K562 (cell line): Measurements from ENCODE around the gene GHITM. TPM values are rescaled to one million over a fixed set of nuclear protein-coding genes. Genes with fewer than 3 reads are reported as not detected.

Experiments
- ATAC-seq: fragments of 200-7000 bp; cut with Tn5 transposase; 3 replicates; pipeline ENCODE4 v1.9.1; 2020; ENCODE audit warnings: moderate library complexity
- BruUV-seq: library from RNA; stranded (reverse); fragments of 400-500 nt; replicated peaks from 2 replicates; lab custom pipeline; 2021; lab: Mats Ljungman, UMichigan
- CTCF ChIA-PET: fragments of 300-600 bp; formaldehyde crosslinking; extraction: SDS; loops from one replicate; lab custom pipeline; 2021; ENCODE audit warnings: low intra/inter-chr PET ratio; lab: Yijun Ruan, JAX
- POLR2A ChIA-PET: fragments of 300-600, 350-650 bp; sonication (Branson Sonifier 250); formaldehyde crosslinking; extraction: SDS; loops from one replicate; lab custom pipeline; 2021; ENCODE audit warnings: antibody characterized with exemption, inconsistent platforms; lab: Yijun Ruan, JAX
- DNase-seq, 4 experiments: peaks; one replicate each; pipeline versions ENCODE4 v3.0.0 to v3.0.0-alpha.2; 2011 to 2018; ENCODE audit warnings: low spot score in 3 of 4, mixed read lengths in 3 of 4; ENCODE audit errors: extremely low read depth in 1 of 4
- FAIRE-seq: peaks from 2 replicates; lab custom pipeline; 2011; peaks lifted over from hg19 to GRCh38; lab: Jason Lieb, UNC
- H2AFZ ChIP-seq: 2 replicates; pipeline ENCODE4 v1.6.0; 2011; ENCODE audit warnings: low read depth, low read length, control low read depth, inconsistent platforms
- H3K27ac ChIP-seq: fragments of 200-600 bp; 3 replicates; pipeline ENCODE4 v1.8.0; 2011; ENCODE audit warnings: low read depth, mild to moderate bottlenecking, control low read depth, inconsistent platforms, low read length, moderate library complexity, mixed read lengths; ENCODE audit errors: extremely low read depth
- H3K27me3 ChIP-seq, 2 experiments: fragments of 300-600 bp in 1 of 2; 2 replicates in 1 of 2; 3 replicates in 1 of 2; pipeline versions ENCODE4 v1.6.0 to v1.8.0; 2011; ENCODE audit warnings: inconsistent platforms in 2 of 2, low read length in 2 of 2, mild to moderate bottlenecking in 1 of 2, mixed read lengths in 1 of 2, moderate library complexity in 1 of 2; ENCODE audit not compliant: control insufficient read depth in 2 of 2, insufficient read depth in 2 of 2
- H3K36me3 ChIP-seq: fragments of 300-600 bp; 3 replicates; pipeline ENCODE4 v1.8.0; 2011; ENCODE audit warnings: mild to moderate bottlenecking, low read length, inconsistent platforms; ENCODE audit not compliant: control insufficient read depth, insufficient read depth
- H3K4me1 ChIP-seq, 2 experiments: fragments of 200-600 bp in 1 of 2; replicated peaks in 1 of 2; 2 replicates in 1 of 2; 3 replicates in 1 of 2; pipeline versions ENCODE4 v1.5.1 to v1.8.0; 2011; ENCODE audit warnings: inconsistent platforms in 2 of 2, low read length in 2 of 2, mild to moderate bottlenecking in 1 of 2, mixed read lengths in 1 of 2, moderate library complexity in 1 of 2; ENCODE audit not compliant: control insufficient read depth in 2 of 2, insufficient read depth in 2 of 2
- H3K4me2 ChIP-seq: 2 replicates; pipeline ENCODE4 v1.6.1; 2011; ENCODE audit warnings: low read length, control low read depth, inconsistent platforms, mixed read lengths; ENCODE audit not compliant: insufficient read depth
- H3K4me3 ChIP-seq: fragments of 200-600 bp; sonication (generic), shearing (Covaris generic); 2 replicates; pipeline ENCODE4 v1.5.1; 2016; ENCODE audit warnings: control low read depth, inconsistent platforms
- H3K79me2 ChIP-seq: fragments of 200-600 bp; 3 replicates; pipeline ENCODE4 v1.8.0; 2011; ENCODE audit warnings: low read length, inconsistent platforms; ENCODE audit not compliant: control insufficient read depth, insufficient read depth
- H3K9ac ChIP-seq, 2 experiments: 2 replicates each; pipeline versions ENCODE4 v1.6.0 to v1.6.1; 2011; ENCODE audit warnings: low read depth in 2 of 2, low read length in 2 of 2, control low read depth in 1 of 2, inconsistent platforms in 1 of 2, mild to moderate bottlenecking in 1 of 2, mixed read lengths in 1 of 2; ENCODE audit not compliant: insufficient read depth in 1 of 2
- H3K9me1 ChIP-seq: one replicate; pipeline ENCODE4 v1.6.0; 2011; ENCODE audit warnings: inconsistent platforms, mild to moderate bottlenecking, low read length, moderate library complexity; ENCODE audit not compliant: control insufficient read depth, insufficient read depth
- H3K9me3 ChIP-seq: replicated peaks from 2 replicates; pipeline ENCODE4 v1.5.1; 2011; ENCODE audit warnings: low read depth, low read length, inconsistent platforms; ENCODE audit not compliant: control insufficient read depth, insufficient read depth
- H4K20me1 ChIP-seq: replicated peaks from 2 replicates; pipeline ENCODE4 v1.6.1; 2011; ENCODE audit warnings: low read length, inconsistent platforms, mixed read lengths; ENCODE audit not compliant: control insufficient read depth, insufficient read depth
- KLF10 ChIP-seq: fragments of 250-450 bp; sonication (Bioruptor Pico); IDR thresholded peaks from 2 replicates; pipeline ENCODE4 v1.6.1; 2021; ENCODE audit warnings: matching md5 sums
- MAFK ChIP-seq: IDR thresholded peaks from 2 replicates; pipeline ENCODE4 v1.6.1; 2011; ENCODE audit warnings: low read length, improper control_type of control experiment
- OTX1 ChIP-seq: fragments of 450-650 bp; formaldehyde crosslinking; IDR thresholded peaks from 2 replicates; pipeline ENCODE4 v1.4.0; 2022; ENCODE audit warnings: mild to moderate bottlenecking
- POLR2AphosphoS2 ChIP-seq: IDR thresholded peaks from 2 replicates; pipeline ENCODE4 v1.6.1; 2012; ENCODE audit warnings: low read length, improper control_type of control experiment
- POLR2H ChIP-seq: IDR thresholded peaks from 2 replicates; pipeline ENCODE4 v1.6.1; 2016; ENCODE audit warnings: missing genetic modification characterization, low read depth, mild to moderate bottlenecking, control low read depth, missing compliant biosample characterization, moderate library complexity
- RBM22 ChIP-seq: fragments of 200-400 bp; formaldehyde crosslinking; IDR thresholded peaks from 2 replicates; pipeline ENCODE4 v1.6.1; 2018; ENCODE audit warnings: low read length, low read depth; ENCODE audit not compliant: poor library complexity, severe bottlenecking
- RHOXF2B ChIP-seq: fragments of 250-450 bp; sonication (Bioruptor Pico); conservative IDR thresholded peaks from 2 replicates; pipeline ENCODE4 v1.5.1; 2021
- TCF7 ChIP-seq: sonication (generic); IDR thresholded peaks from 2 replicates; pipeline ENCODE4 v1.6.1; 2016; ENCODE audit warnings: antibody characterized with exemption, borderline replicate concordance
- WGBS: fragments of 100-300 bp; shearing (Covaris generic); methylation state at CpG from one replicate; pipeline ENCODE4 v1.1.6; 2016; ENCODE audit warnings: low coverage, mixed read lengths; ENCODE audit not compliant: insufficient coverage; ENCODE audit errors: missing lambda C conversion rate; 5-methylcytosine and 5-hydroxymethylcytosine counted together
- in situ Hi-C: fragments of 300-500 bp; cut with MboI; formaldehyde crosslinking; loops from 4 replicates; pipeline ENCODE4 v1.15.0; 2018; ENCODE audit warnings: inconsistent platforms, mixed read lengths
- intact Hi-C: fragments of 100-400 bp; cut with micrococcal nuclease; formaldehyde crosslinking; loops from 2 replicates; pipeline ENCODE4 v1.14.2; 2022
- polyA plus RNA-seq, 8 experiments: library from polyadenylated mRNA; depleted of rRNA in 4 of 8; stranded (reverse) in 5 of 8; unstranded in 3 of 8; fragments of >200 nt; fragmentation: Nextera tagmentation in 2 of 8; fragmentation: Illumina TruSeq in 1 of 8; extraction: Ambion mirVana in 2 of 8; extraction: Trizol in 1 of 8; gene quantifications; 2 replicates each; pipeline versions ENCODE4 v1.2.1 to v1.2.3, GENCODE V29; 2011 to 2014; ENCODE audit warnings: inconsistent platforms in 1 of 8, missing spikeins in 1 of 8
- total RNA-seq, 7 experiments: library from RNA; depleted of rRNA in 6 of 7; stranded (reverse); fragments of >200 nt in 6 of 7; fragmentation: Illumina TruSeq in 2 of 7; extraction: Trizol in 2 of 7; gene quantifications; 2 replicates each; pipeline versions ENCODE4 v1.2.1 to v1.2.3, GENCODE V29; 2011 to 2021; ENCODE audit warnings: low replicate concordance in 1 of 7
- TF ChIP-seq, protein P1 (sequence below): sonication (generic); formaldehyde crosslinking; IDR thresholded peaks from 2 replicates; pipeline ENCODE4 v1.8.0; 2023; ENCODE audit warnings: missing genetic modification reagents, mild to moderate bottlenecking, borderline replicate concordance
- TF ChIP-seq, protein P2 (sequence below): fragments of 450-650 bp; formaldehyde crosslinking; IDR thresholded peaks from 2 replicates; pipeline ENCODE4 v1.4.0; 2022; ENCODE audit warnings: missing genetic modification characterization
- TF ChIP-seq, protein P3 (sequence below): fragments of 250-450 bp; sonication (Bioruptor Pico); IDR thresholded peaks from 2 replicates; pipeline ENCODE4 v1.8.0; 2022; ENCODE audit warnings: moderate library complexity, mild to moderate bottlenecking, inconsistent platforms

GHITM gene
- total and polyA plus RNA-seq, 9 of the 15 experiments (the other 6 are each of a cell fraction or from before 2014, with no cell fraction given): 322 to 1,258 (median 386) TPM

DNA sequence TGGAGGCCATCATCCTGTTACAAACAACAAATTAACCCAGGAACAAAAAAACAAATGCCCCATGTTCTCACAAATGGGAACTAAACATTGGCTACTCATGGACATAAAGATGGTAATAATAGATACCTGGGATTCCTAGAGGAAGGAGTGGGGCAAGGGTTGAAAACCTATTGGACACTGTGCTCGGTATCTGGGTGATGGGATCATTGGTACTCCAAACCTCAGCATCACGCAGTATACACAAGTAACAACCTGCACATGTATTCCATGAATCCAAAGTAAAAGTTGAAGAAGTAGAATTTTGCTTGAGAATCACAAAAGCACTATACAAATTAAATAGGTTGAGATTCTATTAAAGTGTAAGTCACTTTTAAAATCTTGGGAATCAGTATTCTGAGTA, 16.7 kb downstream of the GHITM start:
- H3K4me2 ChIP-seq: no peak overlapping the region
- BruUV-seq: no TSS peak
- in situ Hi-C loops: no loop called here
- FAIRE-seq: no peak
- peaks cover 2% of the 10 kb centered on the region; the same call in 1 of the 2 replicates for H4K20me1 ChIP-seq
- H3K4me1 ChIP-seq: no peaks in the 10 kb centered on the region
- POLR2A ChIA-PET: interaction anchor here (0.7 to 2.3 kb wide), 7 partner anchors 8 to 385 kb away, joined by 3 to 14 read pairs (median 8); partner anchors contain the start of genes GHITM and GPR15LG
- WGBS: 79% methylated on average over 2 of the region's 2 CpGs
- intact Hi-C loops: no loop called here
- no peaks in the 10 kb centered on the region for H3K79me2 ChIP-seq
- no peak overlapping the region for H3K27ac ChIP-seq
- DNase-seq: no peak
- H2AFZ ChIP-seq: no peak overlapping the region
- no peak overlapping the region for H3K4me3 ChIP-seq
- peak; percentile 68 for ATAC-seq
- CTCF ChIA-PET: no interaction called here
- H3K9me3 ChIP-seq: no peaks in the 10 kb centered on the region
- no peak overlapping the region for H3K9ac ChIP-seq
- peaks cover 41% of the 10 kb centered on the region for H3K36me3 ChIP-seq
- H3K27me3 ChIP-seq: 0 out of 5 replicates have a peak, but pooled peaks cover 0 to 6% of the 10 kb centered on the region in 2 experiments
- H3K9me1 ChIP-seq: no peaks in the 10 kb centered on the region
- TF ChIP-seq POLR2AphosphoS2: peak; percentile 88
- TF ChIP-seq RHOXF2B (CRISPR knock-in tag): 0 out of 2 replicates have a peak, but pooled peaks have one; percentile 52
- TF ChIP-seq, protein P1, sequence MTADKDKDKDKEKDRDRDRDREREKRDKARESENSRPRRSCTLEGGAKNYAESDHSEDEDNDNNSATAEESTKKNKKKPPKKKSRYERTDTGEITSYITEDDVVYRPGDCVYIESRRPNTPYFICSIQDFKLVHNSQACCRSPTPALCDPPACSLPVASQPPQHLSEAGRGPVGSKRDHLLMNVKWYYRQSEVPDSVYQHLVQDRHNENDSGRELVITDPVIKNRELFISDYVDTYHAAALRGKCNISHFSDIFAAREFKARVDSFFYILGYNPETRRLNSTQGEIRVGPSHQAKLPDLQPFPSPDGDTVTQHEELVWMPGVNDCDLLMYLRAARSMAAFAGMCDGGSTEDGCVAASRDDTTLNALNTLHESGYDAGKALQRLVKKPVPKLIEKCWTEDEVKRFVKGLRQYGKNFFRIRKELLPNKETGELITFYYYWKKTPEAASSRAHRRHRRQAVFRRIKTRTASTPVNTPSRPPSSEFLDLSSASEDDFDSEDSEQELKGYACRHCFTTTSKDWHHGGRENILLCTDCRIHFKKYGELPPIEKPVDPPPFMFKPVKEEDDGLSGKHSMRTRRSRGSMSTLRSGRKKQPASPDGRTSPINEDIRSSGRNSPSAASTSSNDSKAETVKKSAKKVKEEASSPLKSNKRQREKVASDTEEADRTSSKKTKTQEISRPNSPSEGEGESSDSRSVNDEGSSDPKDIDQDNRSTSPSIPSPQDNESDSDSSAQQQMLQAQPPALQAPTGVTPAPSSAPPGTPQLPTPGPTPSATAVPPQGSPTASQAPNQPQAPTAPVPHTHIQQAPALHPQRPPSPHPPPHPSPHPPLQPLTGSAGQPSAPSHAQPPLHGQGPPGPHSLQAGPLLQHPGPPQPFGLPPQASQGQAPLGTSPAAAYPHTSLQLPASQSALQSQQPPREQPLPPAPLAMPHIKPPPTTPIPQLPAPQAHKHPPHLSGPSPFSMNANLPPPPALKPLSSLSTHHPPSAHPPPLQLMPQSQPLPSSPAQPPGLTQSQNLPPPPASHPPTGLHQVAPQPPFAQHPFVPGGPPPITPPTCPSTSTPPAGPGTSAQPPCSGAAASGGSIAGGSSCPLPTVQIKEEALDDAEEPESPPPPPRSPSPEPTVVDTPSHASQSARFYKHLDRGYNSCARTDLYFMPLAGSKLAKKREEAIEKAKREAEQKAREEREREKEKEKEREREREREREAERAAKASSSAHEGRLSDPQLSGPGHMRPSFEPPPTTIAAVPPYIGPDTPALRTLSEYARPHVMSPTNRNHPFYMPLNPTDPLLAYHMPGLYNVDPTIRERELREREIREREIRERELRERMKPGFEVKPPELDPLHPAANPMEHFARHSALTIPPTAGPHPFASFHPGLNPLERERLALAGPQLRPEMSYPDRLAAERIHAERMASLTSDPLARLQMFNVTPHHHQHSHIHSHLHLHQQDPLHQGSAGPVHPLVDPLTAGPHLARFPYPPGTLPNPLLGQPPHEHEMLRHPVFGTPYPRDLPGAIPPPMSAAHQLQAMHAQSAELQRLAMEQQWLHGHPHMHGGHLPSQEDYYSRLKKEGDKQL (CRISPR knock-in tag): no peak
- TF ChIP-seq, protein P2, sequence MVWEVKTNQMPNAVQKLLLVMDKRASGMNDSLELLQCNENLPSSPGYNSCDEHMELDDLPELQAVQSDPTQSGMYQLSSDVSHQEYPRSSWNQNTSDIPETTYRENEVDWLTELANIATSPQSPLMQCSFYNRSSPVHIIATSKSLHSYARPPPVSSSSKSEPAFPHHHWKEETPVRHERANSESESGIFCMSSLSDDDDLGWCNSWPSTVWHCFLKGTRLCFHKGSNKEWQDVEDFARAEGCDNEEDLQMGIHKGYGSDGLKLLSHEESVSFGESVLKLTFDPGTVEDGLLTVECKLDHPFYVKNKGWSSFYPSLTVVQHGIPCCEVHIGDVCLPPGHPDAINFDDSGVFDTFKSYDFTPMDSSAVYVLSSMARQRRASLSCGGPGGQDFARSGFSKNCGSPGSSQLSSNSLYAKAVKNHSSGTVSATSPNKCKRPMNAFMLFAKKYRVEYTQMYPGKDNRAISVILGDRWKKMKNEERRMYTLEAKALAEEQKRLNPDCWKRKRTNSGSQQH (CRISPR knock-in tag): peak; percentile 69; the same call in 1 of the 2 replicates
- no peak for TF ChIP-seq OTX1 (CRISPR knock-in tag)
- TF ChIP-seq, protein P3, sequence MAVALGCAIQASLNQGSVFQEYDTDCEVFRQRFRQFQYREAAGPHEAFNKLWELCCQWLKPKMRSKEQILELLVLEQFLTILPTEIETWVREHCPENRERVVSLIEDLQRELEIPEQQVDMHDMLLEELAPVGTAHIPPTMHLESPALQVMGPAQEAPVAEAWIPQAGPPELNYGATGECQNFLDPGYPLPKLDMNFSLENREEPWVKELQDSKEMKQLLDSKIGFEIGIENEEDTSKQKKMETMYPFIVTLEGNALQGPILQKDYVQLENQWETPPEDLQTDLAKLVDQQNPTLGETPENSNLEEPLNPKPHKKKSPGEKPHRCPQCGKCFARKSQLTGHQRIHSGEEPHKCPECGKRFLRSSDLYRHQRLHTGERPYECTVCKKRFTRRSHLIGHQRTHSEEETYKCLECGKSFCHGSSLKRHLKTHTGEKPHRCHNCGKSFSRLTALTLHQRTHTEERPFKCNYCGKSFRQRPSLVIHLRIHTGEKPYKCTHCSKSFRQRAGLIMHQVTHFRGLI (CRISPR knock-in tag): no peak
- 0 out of 2 replicates have a peak, but pooled peaks have one; percentile 40 for TF ChIP-seq KLF10
- peak; percentile 73 for TF ChIP-seq POLR2H
- TF ChIP-seq TCF7: no peak
- peak; percentile 23 for TF ChIP-seq RBM22
- TF ChIP-seq MAFK: no peak
